GM19468 (cell line): ENCODE results near the gene LIN9.

Experiments
- ATAC-seq: cut with Tn5 transposase; IDR thresholded peaks from one replicate; pipeline ENCODE4 v1.9.1; 2021; ENCODE audit warnings: mild to moderate bottlenecking, moderate library complexity, moderate number of reproducible peaks; ENCODE audit not compliant: unreplicated experiment; ENCODE audit errors: extremely low read depth

The LIN9 gene

GRCh38 chr1:226185141-226186036 is 123.6 kb downstream of the LIN9 start:
- ATAC-seq, result no peak

GRCh38 chr1:226181996-226182714 is 126.8 kb downstream of the LIN9 start:
- no peak for ATAC-seq
